NCI-H1105 treated with DMSO at 0.1 percent for 48 hours (cell line): Measurements from ENCODE around the gene OR51B5.
"Not testable (repeated sequence)": the region's sequence is repeated elsewhere in the genome, so short reads cannot be mapped to it uniquely, and the experiment has no call there.

Source experiments
- DNase-seq: peaks from one replicate; lab custom pipeline; 2025; lab: John Stamatoyannopoulos, UW

Gene OR51B5

GRCh38 chr11:5335170-5335569, 8.2 kb downstream of the OR51B5 start:
- no peak for DNase-seq

DNA sequence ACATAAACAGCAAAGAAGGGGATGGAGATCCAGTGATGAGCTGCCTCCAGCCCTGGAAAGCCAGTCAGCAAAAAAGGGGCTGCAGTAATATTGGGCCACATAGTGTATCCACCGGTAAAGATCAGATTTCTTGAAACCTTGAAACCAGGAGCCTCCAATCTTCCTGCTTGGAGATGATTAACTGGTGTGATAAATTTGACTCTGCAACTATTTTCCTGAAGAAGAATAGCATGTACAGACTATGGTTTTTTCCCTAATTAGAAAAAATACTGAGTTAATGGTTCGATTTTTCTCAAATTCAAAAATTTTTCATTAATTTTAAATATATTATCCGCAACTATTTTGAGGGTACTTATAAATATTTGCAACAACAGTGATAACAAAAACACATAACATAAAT, 19.1 kb downstream of the OR51B5 start, which contains the start of gene OR51B2:
Gene OR51B2, minus strand, starts transcription at position 101 of the 400 bp plus-strand sequence. Its CDS starts 0 bp downstream, at position 101.
- no peak for DNase-seq

DNA sequence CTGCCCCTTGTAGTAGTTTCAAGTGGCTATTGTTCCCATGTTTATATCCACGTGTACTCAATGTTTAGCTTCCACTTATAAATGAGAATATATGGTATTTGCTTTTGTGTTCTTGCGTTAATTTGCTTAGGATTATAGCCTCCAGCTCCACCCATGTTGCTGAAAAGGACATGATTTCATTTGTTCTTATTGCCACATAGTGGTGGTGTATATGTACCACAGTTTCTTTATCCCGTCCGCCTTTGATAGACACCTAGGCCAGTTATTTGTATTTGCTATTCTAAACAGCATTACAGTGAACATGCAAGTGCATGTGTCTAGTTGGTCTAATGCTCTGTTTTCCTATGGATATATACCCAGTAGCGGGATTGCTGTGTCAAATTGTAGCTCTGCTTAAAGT, 26.0 kb downstream of the OR51B5 start:
- no peak for DNase-seq

- not testable (repeated sequence) for DNase-seq
Measured at GRCh38 chr11:5313326-5314023, 29.8 kb downstream of the OR51B5 start.

GRCh38 chr11:5310423-5310822, 32.9 kb downstream of the OR51B5 start:
- no peak for DNase-seq

- DNase-seq = no peak
Measured at GRCh38 chr11:5307256-5308019, 35.9 kb downstream of the OR51B5 start.

DNA sequence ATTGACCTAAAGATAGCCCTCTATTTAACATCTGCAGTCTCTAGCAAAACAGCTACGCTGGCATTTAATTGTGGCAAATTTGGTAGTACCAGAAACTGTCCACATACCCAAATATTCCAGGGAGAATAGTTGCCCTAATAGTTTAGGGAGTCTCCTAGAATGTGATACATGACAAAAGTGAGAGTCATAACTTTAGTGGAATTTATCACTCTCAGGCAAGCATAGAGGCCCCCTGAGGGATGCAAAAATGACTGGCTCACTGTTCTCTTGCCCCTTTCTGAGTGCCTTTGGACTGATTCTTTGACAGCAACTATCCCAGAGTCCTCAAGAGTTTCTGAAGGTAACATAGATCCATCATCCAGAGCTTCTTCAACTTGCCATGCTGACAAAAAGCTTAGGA, 39.3 kb downstream of the OR51B5 start:
- DNase-seq = no peak

GRCh38 chr11:5303626-5304025, 39.7 kb downstream of the OR51B5 start:
- no peak for DNase-seq

- DNase-seq = no peak
Measured at GRCh38 chr11:5301846-5302245, 41.5 kb downstream of the OR51B5 start, which contains the start of gene OR51B4. Gene OR51B4 (minus strand): TSS chr11:5301946. CDS start chr11:5301946, 0 bp downstream.

- DNase-seq = no peak
Measured at GRCh38 chr11:5300251-5300650, 43.1 kb downstream of the OR51B5 start.

- DNase-seq = no peak
Measured at GRCh38 chr11:5298451-5298850, 44.9 kb downstream of the OR51B5 start.

GRCh38 chr11:5297721-5298323, 45.5 kb downstream of the OR51B5 start:
- no peak for DNase-seq

DNA sequence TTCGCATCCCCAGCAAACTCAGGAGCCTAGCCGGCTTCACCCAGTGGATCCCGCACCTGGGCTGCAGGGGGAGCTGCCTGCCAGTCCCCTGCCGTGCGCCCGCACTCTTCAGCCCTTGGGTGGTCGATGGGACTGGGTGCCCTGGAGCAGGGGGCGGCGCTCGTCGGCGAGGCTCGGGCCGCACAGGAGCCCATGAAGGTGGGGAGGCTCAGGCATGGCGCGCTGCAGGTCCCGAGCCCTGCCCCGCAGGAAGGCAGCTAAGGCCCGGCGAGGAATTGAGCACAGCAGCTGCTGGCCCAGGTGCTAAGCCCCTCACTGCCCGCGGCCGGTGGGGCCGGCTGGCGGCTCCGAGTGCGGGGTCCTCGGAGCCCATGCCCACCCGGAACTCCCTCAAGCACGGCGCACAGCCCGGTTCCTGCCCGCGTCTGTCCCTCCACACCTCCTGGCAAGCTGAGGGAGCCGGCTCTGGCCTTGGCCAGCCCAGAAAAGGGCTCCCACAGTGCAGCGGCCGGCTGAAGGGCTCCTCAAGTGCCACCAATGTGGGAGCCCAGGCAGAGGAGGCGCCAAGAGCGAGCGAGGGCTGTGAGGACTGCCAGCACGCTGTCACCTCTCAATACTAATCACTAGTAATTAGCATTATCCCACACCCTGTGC, 48.9 kb downstream of the OR51B5 start:
- DNase-seq = not testable (repeated sequence)

GRCh38 chr11:5293028-5293427, 50.3 kb downstream of the OR51B5 start:
- no peak for DNase-seq
